Urinary bladder (tissue), 4 donors: ENCODE measurements around the gene PNLIPRP1. TPM values are rescaled to one million over a fixed set of nuclear protein-coding genes. Genes with fewer than 3 reads are reported as not detected.
A peak's percentile ranks its signal among the peaks of the same experiment; 100 is the strongest.

Experiments used
- DNase-seq: peaks from one replicate; pipeline ENCODE4 v3.0.0-alpha.2; 2015; ENCODE audit errors: extremely low spot score
- H3K27ac ChIP-seq: one replicate; pipeline ENCODE4 v1.5.1; 2013; ENCODE audit warnings: low read depth, mild to moderate bottlenecking, moderate library complexity
- H3K36me3 ChIP-seq: one replicate; pipeline ENCODE4 v1.6.1; 2013; ENCODE audit warnings: mild to moderate bottlenecking, moderate library complexity; ENCODE audit not compliant: insufficient read depth
- H3K4me1 ChIP-seq: one replicate; pipeline ENCODE4 v1.6.1; 2013; ENCODE audit warnings: mild to moderate bottlenecking, moderate library complexity; ENCODE audit not compliant: insufficient read depth
- H3K4me3 ChIP-seq: one replicate; pipeline ENCODE4 v1.5.1; 2013; ENCODE audit warnings: low read depth, low read length
- WGBS: extraction: QIAGEN DNeasy Blood & Tissue Kit; methylation state at CpG from one replicate; pipeline ENCODE4 v1.1.7; 2013; 5-methylcytosine and 5-hydroxymethylcytosine counted together
- polyA plus RNA-seq: library from polyadenylated mRNA; stranded (reverse); fragments of 200-250 nt; gene quantifications from one replicate; pipeline ENCODE4 v1.2.3, GENCODE V29; 2013
- total RNA-seq: library from RNA; depleted of rRNA; stranded (reverse); fragments of >200 nt; gene quantifications from one replicate; pipeline ENCODE4 v1.2.3, GENCODE V29; 2014
- donor health status: healthy with polysubstance abuse.
- donor health status: healthy.

The PNLIPRP1 gene
- total and polyA plus RNA-seq, 2 donors, result 0.11 TPM; not detected in 1

DNA sequence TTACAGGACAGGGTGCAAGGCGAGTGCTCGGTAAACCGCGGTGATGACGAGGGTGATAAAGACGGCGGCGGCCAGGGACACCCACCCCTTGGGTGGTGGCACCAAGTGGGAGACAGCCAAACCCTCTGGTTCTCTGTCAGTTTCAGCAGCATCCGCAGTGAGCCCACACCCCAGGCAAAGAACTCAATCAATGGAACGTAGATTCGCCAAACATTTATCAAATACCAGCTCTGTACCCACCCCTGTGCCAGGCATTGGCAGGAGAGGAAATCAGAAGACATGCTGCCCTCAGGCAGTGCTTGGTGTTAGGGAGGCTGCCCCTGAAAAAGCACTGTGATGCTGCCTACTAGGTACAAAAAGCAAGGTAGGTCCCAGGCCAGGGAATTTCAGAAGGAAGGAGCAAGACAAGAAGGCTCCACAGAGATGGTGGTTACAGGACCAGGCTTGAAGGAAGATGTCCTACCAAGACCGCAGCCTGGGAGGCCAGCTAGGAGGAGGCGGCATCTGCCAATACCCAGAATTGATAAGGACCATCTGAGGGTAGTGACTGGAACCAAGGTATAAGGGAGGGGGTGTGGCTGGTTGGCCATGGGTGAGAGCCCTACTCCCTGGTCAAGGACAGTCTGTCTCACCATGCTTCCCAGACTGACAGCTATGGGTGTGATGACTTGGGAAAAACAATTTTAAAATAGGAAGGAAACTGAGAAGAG lies 19.8 kb downstream of the PNLIPRP1 start:
- H3K4me1 ChIP-seq, result no peaks in the 10 kb centered on the region
- H3K36me3 ChIP-seq, result no peaks in the 10 kb centered on the region
- DNase-seq, result no peak
- no peak overlapping the region for H3K4me3 ChIP-seq
- H3K27ac ChIP-seq, result no peak overlapping the region
- WGBS, result 95% methylated on average over 13 of the region's 13 CpGs

DNA sequence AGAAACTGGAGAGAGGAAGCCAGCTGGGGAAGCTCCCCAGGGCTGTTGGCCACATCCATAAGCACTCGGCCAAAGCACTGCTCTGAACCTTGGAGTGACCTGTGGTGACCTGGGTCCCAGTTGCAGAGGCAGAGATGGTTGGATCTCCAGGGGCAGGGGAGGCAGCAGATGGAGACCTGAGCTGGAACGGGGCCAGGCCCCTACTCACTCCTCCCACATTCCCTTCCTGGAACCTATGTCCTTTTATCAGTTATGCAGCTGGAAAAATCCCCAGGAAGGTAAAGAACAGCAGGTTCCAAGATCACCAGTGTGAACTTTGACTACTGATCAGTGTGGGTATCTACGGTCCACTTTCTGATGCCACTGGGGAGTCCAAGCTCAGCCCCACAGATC lies 20.4 kb downstream of the PNLIPRP1 start:
- no peaks in the 10 kb centered on the region for H3K36me3 ChIP-seq
- 79% methylated on average over 3 of the region's 3 CpGs for WGBS
- no peaks in the 10 kb centered on the region for H3K4me1 ChIP-seq
- no peak for DNase-seq
- H3K27ac ChIP-seq, result no peak overlapping the region
- no peak overlapping the region for H3K4me3 ChIP-seq

DNA sequence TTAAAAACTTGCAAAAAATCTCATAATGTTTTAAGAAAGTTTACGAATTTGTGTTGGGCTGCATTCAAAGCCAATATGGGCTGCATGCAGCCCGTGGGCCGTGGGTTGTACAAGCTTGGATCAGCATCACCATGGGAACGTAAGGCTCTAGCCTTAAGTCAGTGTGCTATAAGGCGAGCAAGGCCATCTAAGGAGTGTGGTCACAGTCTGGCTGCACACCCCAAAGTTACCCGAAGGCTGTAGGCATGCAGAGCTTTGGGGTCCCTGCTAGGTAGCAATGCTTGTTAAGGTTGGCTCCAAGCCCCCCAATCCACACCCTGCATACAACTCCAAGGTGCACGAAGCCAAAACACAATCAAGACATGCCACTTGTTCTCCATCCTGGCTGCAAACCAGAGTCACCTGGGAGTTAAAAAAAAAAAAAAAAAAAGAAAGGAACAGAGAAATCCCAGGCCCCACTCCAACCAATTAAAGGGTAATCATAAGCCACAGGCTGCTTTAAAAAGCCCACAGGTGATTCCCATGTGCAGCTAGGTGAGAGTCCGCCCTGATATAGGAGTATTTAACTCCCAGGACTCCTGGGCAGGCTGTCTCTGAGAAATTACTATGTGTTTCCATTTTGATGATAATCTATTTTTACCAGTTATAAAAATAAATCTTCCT lies 21.5 kb downstream of the PNLIPRP1 start:
- Histone ChIP-seq H3K4me1 (no peaks in the 10 kb centered on the region), H3K27ac (no peak overlapping the region), H3K36me3 (no peaks in the 10 kb centered on the region), H3K4me3 (no peak overlapping the region)
- 90% methylated on average over 8 of the region's 8 CpGs for WGBS
- DNase-seq, result no peak

GRCh38 chr10:116613471-116613870 lies 22.7 kb downstream of the PNLIPRP1 start:
- Histone ChIP-seq H3K27ac (no peak overlapping the region), H3K4me3 (no peak overlapping the region), H3K4me1 (no peaks in the 10 kb centered on the region), H3K36me3 (no peaks in the 10 kb centered on the region)
- no peak for DNase-seq
- 57% methylated on average over 2 of the region's 2 CpGs for WGBS

DNA sequence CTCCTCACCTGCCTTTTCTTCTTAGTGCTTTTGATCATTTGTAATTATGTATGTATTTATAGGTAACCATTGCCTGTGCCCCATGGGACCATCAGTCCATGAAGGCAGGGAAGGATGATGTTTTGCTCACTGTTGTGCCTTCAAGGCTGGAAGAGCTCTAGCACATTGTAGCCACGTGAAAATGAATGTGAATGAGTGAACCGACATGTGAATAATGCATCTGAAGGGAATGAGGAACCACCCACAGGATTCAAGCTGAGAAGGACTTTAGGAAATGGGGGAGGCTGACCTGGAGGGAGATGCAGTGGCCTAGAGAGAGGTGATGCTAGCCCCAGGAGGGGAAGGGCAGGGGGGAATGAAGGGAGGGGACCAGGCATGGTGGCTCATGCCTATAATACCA lies 24.0 kb downstream of the PNLIPRP1 start:
- Histone ChIP-seq H3K4me3 (no peak overlapping the region), H3K4me1 (no peaks in the 10 kb centered on the region), H3K36me3 (no peaks in the 10 kb centered on the region), H3K27ac (no peak overlapping the region)
- no peak for DNase-seq
- WGBS, result 49% methylated on average over 2 of the region's 2 CpGs

GRCh38 chr10:116615199-116615776 lies 24.5 kb downstream of the PNLIPRP1 start:
- Histone ChIP-seq H3K4me1 (no peaks in the 10 kb centered on the region), H3K4me3 (no peak overlapping the region), H3K27ac (no peak overlapping the region), H3K36me3 (no peaks in the 10 kb centered on the region)
- 87% methylated on average over 3 of the region's 3 CpGs for WGBS
- DNase-seq, result no peak

DNA sequence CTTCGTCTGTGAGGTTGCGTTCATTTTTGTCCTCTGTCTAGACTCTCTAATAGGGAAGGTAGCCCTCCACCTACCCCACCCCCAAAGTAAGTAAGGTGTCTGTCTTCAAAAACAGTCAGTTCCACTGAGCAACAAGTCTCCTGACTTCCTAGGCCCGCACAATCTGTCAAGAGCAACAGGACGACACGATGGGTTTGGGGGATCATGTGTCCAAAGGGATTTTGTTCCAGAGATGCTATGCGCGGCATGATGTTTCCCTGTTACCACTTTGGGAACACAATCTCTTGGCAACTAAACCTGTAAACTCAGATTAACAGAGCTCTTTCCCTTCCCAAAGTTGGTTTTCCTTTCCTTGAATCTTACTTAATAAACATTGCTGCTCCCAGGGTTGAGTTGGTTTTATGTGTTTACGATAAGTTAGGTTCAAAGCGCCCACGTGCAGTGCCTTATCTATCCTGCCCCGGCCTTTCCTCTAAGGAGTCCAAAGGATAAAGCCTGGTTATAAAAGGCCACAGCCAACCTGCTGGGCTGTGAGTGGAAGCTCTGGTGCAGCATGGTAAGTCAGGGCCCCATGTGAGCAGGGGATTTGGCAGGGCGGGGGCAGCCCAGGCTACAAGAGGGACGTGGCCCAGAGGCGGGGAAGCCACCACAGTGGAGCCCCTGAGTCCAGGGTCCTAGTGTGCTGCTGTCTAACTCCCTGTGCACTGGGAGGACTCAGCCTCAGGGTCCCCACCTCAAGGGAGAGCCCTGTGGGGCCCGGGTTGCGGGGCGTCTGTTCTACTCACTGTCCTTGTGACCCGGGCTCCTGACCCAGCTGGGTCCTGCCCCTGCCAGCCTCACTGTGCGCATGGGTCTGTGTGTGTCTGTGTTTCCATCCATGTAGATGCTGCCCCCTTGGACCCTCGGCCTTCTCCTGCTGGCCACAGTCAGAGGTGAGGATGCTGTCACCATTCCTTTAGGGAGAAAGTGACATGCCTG lies 30.0 kb downstream of the PNLIPRP1 start, which contains the start of gene PNLIPRP2:
Gene PNLIPRP2 (plus strand): TSS at position 531 of the 978 bp plus-strand sequence.
- DNase-seq, result no peak
- H3K27ac ChIP-seq, result no peak within 1 kb of the TSS
- H3K36me3 ChIP-seq, result no peaks in the 10 kb centered on the region
- WGBS, result 58% methylated on average over 20 of the region's 20 CpGs
- H3K4me1 ChIP-seq, result no peaks in the 10 kb centered on the region
- no peak within 1 kb of the TSS for H3K4me3 ChIP-seq

- H3K27ac ChIP-seq, result no peak overlapping the region
- no peaks in the 10 kb centered on the region for H3K4me1 ChIP-seq
- WGBS, result 89% methylated on average over 8 of the region's 8 CpGs
- DNase-seq, result no peak
- H3K4me3 ChIP-seq, result no peak overlapping the region
- no peaks in the 10 kb centered on the region for H3K36me3 ChIP-seq
These were observed 30.7 kb downstream of the PNLIPRP1 start for GRCh38 chr10:116621476-116621875.

DNA sequence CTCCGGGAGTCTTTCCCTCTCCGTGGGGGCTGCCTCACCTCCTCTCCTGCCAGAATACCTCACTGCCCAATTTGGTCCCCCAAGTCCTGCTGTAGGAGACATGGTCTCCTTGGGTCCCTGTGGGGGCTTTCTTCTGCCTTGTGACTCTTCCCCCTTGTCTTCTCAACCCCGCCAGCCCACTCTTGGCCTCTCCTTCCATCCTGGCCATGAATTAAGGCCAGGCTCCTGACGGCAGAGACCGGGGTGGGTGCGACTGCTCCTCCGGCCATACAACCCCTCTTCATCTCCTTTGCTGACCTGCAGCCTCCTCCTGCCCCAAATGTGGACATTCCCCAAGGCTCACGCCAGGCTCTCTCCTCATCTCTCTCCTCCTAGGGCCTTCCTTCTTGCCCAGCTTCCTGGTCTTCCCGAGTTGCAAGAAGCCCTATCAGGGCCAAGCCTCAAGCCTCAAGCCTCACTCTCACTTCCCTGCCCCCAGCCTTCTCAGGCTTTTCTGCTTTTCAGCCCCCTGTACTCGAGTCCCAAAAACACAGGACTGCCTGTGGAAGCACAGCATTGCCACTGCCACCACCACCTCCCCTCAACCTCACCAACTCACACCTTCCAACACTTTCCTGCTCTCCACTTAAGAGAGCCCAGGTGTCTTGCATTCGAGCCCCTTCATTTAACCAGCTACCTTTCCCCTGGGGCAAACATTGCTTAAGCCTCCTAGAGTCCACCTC lies 31.3 kb downstream of the PNLIPRP1 start:
- 88% methylated on average over 11 of the region's 11 CpGs for WGBS
- Histone ChIP-seq H3K36me3 (no peaks in the 10 kb centered on the region), H3K4me1 (no peaks in the 10 kb centered on the region), H3K27ac (no peak overlapping the region), H3K4me3 (no peak overlapping the region)
- DNase-seq, result no peak

DNA sequence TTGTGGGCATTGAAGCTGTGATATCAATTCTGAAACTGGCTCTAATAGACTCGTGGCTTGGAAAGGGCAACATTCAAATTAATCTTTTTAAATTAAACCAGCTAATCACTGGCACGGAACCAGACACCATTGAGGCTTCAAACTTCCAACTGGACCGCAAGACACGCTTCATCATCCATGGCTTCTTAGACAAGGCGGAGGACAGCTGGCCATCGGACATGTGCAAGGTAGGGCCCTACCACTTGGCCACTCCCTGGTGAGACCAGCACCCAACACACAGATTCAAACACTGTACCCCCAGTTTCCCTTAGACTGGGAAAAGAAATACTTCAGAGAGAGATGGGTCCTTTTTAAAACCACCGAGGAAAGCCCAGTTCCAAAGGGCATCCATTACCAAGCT lies 35.1 kb downstream of the PNLIPRP1 start:
- no peak for DNase-seq
- 88% methylated on average over 7 of the region's 7 CpGs for WGBS

DNA sequence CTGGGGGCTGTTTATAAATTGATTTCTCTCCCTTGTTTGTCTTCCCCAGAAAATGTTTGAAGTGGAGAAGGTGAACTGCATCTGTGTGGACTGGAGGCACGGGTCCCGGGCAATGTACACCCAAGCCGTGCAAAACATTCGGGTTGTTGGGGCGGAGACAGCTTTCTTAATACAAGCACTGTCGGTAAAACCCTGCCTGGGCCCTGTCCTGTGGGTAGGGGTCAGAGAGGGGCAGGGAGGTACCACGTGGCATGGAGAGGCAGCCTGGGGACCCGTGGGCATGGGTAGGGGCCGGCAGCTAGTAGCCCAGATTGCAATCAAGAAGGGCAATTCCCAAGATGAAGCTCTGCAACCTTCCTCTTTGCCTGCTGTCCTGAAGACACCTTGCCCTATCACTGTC lies 36.1 kb downstream of the PNLIPRP1 start:
- H3K27ac ChIP-seq, result no peak overlapping the region
- H3K36me3 ChIP-seq, result no peaks in the 10 kb centered on the region
- no peak for DNase-seq
- H3K4me3 ChIP-seq, result no peak overlapping the region
- H3K4me1 ChIP-seq, result no peaks in the 10 kb centered on the region
- 76% methylated on average over 9 of the region's 9 CpGs for WGBS

More for the DNA sequence above, 35.1 kb downstream of the PNLIPRP1 start:
- Histone ChIP-seq H3K4me3 (no peak overlapping the region), H3K36me3 (no peaks in the 10 kb centered on the region), H3K27ac (no peak overlapping the region), H3K4me1 (no peaks in the 10 kb centered on the region)

DNA sequence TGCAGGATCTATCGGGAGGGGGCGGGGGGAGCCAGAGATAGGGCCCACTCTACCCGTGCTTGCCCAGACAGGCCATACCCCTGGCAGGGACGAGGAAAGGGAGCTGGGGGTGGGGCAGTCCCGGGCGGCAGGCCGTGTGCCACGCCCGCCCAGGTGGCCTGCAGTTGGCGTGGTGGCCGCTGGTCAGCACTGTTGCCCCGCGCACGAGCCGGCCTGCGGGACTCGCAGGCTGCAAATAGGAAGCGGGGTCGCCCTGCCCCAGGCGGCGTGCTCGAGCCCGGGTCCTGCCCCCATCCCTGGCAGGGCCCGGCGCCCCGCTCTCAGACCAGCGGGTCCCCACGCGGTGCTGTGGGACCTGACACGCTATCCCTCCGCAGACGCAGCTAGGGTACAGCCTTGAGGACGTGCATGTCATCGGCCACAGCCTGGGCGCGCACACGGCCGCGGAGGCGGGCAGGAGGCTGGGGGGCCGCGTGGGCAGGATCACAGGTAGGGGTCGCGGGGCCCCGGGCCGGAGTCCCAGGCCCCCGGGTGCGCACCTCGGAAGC lies 36.7 kb downstream of the PNLIPRP1 start:
- 3% methylated on average over 49 of the region's 49 CpGs for WGBS
- Histone ChIP-seq H3K36me3 (no peaks in the 10 kb centered on the region), H3K4me3 (peak overlapping the region; percentile 4), H3K4me1 (no peaks in the 10 kb centered on the region), H3K27ac (no peak overlapping the region)
- DNase-seq, result no peak
